Measurements from ENCODE around the gene SYTL1. TPM values are rescaled to one million over a fixed set of nuclear protein-coding genes. Genes with fewer than 3 reads are reported as not detected.
A peak's percentile ranks its signal among the peaks of the same experiment; 100 is the strongest.

Gene SYTL1
- total RNA-seq, 1 donor from 2014 or later: 22.0 TPM

DNA sequence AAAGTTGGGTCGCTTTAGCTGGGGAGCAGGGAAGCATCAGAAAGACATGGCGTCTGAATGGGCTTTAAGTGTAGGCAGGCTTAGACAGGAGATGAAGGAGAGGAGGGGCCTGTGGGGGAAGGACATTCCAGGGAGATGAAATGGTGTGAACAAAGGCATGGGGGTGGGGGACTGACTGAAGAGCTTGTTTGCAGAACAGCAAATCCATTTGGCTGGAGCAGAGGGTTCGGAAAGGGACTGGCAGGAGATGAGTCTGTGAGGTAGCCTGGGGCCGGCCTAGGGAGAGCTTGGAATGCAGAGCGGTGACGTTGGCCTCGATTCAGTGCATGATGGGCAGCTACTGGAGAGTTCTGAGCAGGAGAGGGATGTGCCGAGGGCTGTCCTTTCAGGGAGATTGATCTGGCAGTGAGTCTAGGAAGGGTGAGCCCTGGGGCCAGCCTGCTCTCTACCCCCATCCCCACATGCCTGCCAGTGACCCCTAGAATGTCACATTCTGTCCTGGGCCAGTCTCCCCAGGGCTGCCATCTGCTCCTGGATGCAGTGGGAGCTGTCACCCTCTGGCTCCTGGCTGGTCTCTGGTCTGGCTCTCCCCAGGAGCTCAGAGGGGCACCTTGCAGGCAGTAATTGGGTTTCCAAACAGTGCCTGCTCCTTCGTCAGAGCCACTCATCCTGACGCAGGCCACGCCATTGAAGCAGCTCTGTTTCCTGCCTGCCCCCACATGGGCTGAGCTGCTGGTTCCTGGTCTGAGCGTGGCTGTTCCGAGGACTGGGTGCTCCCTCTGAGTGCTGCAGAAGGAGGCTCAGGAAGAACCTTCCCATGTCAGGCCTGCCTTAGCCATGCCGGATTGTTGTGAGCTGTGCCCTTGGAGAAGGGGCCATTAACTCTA, 42.2 kb upstream of the SYTL1 start:
- TF ChIP-seq, protein P1, sequence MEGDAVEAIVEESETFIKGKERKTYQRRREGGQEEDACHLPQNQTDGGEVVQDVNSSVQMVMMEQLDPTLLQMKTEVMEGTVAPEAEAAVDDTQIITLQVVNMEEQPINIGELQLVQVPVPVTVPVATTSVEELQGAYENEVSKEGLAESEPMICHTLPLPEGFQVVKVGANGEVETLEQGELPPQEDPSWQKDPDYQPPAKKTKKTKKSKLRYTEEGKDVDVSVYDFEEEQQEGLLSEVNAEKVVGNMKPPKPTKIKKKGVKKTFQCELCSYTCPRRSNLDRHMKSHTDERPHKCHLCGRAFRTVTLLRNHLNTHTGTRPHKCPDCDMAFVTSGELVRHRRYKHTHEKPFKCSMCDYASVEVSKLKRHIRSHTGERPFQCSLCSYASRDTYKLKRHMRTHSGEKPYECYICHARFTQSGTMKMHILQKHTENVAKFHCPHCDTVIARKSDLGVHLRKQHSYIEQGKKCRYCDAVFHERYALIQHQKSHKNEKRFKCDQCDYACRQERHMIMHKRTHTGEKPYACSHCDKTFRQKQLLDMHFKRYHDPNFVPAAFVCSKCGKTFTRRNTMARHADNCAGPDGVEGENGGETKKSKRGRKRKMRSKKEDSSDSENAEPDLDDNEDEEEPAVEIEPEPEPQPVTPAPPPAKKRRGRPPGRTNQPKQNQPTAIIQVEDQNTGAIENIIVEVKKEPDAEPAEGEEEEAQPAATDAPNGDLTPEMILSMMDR (conservative IDR thresholded peaks at IDR 0.05; ENCODE audit: low read depth, low read length): no peak
- no peak for DNase-seq (ENCODE audit: low read depth)
- no peak overlapping the region for H3K4me3 ChIP-seq (ENCODE audit: low read depth, low read length)

DNA sequence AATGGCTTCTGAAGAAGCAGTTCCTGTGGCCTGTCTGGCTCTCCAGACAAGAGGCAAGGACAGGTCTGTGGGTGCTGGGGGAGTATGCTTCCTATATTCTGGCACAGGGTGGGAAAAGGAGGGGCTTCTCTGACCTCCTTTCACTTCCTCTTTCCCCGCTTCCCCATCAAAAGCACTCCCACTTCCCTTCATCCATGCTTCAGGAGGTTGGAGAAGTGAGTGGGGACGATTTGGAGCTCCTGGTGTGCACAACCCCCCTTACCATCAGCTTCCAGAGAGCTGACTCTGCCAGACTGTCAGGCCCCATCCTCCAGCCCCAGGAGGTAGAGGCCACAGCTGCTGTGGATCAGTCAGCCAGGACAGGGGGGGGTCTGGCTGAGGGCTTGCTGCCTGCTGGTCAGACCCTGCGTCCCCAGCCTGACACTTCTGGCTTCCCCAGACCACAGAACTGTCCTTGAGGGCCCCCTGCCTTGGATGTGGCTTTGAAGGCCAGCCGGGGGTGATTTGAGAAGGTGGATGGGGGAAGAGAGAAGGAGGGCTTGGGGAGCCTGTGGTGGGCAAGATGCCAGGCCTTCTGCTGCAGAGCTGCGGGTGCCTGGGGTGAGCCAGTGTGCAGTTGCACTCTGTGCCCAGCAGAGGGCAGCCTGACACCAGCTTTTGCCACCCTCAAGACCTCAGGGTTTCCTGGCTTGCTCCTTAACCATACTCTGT, 41.3 kb upstream of the SYTL1 start:
- TF ChIP-seq, protein P1 (conservative IDR thresholded peaks at IDR 0.05; ENCODE audit: low read depth, low read length): peak; percentile 89
- H3K4me3 ChIP-seq (ENCODE audit: low read depth, low read length): no peak overlapping the region
- no peak for DNase-seq (ENCODE audit: low read depth)

DNA sequence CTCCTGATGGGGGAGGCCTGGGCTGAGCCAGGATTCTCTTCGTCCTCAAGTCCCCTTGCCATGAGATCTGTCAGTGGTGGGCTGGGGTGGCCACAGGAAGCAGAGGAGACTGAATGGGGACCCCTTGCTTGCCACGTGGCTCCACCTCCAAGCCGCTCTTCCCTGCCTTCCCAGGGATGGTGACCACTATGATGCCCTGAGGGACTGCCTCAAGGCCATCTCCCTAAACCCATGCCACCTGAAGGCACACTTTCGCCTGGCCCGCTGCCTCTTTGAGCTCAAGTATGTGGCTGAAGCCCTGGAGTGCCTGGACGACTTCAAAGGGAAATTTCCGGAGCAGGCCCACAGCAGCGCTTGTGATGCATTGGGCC, 40.8 kb upstream of the SYTL1 start:
- TF ChIP-seq, protein P1 (conservative IDR thresholded peaks at IDR 0.05; ENCODE audit: low read depth, low read length): no peak
- DNase-seq (ENCODE audit: low read depth): no peak

DNA sequence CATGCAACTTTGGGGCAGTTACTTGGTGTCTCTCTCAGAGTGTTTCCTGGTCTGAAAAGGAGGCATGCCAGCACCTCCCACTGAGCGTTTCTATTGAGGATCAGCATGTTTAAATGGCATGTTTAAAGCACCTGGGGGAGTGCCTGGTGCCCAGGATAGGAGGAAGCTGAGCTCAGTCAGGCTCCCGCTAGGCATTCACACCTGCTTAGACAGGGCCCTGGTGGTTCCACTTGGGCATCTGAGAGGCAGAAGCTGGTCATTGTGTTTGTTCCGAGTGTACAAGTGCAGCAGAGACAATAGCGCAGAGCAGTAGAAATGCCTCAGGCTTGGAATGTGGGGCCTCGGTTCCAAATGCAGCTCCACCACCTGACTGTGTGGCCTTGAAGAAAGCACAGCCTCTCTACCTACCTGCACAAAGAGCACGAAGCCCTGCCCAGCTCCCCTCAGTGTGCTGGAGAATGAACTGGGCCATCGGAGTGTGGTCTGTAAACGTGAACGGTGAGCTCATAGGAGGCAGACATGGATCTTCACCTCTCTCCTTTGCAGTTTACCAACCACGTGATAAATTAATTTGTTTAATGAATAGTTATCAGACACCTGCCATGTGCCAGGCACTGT, 40.1 kb upstream of the SYTL1 start:
- no peak overlapping the region for H3K4me3 ChIP-seq (ENCODE audit: low read depth, low read length)
- no peak for DNase-seq (ENCODE audit: low read depth)
- TF ChIP-seq, protein P1 (conservative IDR thresholded peaks at IDR 0.05; ENCODE audit: low read depth, low read length): no peak

More for the DNA sequence above, 40.8 kb upstream of the SYTL1 start:
- no peak overlapping the region for H3K4me3 ChIP-seq (ENCODE audit: low read depth, low read length)

DNA sequence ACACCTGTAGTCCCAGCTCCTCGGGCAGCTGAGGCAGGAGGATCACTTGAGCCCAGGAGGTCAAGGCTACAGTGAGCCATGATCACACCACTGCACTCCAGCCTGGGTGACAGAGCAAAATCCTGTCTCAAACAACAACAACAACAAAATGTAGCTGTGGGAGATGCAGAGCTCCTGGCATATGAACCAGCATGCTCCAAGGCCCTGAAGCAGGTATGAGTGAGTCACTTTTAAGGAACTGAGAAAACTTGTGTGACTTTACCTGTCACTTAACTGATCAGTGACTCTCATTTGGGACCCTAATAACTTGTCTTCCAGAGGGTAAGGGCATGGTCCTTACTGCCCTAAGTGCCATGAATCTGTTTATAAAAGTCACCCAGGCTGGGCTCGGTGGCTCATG, 39.2 kb upstream of the SYTL1 start:
- TF ChIP-seq, protein P1 (conservative IDR thresholded peaks at IDR 0.05; ENCODE audit: low read depth, low read length): no peak
- no peak for DNase-seq (ENCODE audit: low read depth)
- H3K4me3 ChIP-seq (ENCODE audit: low read depth, low read length): no peak overlapping the region

DNA sequence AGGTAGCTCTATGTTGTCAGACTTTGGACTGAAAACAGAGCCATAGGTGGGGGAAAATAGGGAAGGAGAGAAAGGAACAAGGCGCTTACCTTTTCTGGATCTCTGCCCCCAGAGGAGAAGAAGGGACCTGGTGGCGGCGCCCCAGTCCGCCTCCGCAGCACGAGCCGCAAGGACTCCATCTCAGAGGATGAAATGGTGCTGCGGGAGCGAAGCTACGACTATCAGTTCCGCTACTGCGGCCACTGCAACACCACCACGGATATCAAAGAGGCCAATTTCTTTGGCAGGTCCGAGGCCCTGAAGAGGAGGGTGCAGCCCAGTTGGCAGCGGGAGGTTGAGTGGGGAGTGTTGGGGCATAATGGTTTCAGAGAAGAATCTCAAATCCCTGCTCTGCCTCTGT, 38.3 kb upstream of the SYTL1 start:
- TF ChIP-seq, protein P1 (conservative IDR thresholded peaks at IDR 0.05; ENCODE audit: low read depth, low read length): no peak
- no peak overlapping the region for H3K4me3 ChIP-seq (ENCODE audit: low read depth, low read length)

More for the DNA sequence above, 38.3 kb upstream of the SYTL1 start:
- no peak for DNase-seq (ENCODE audit: low read depth)
